A673 (cell line): ENCODE results near the gene EEPD1.

Experiments used
- CTCF ChIP-seq: fragments of 300-800, 200-600 bp; sonication (generic); conservative IDR thresholded peaks from 2 replicates; pipeline ENCODE4 v1.5.1; 2017; ENCODE audit warnings: low read depth, mild to moderate bottlenecking, antibody characterized with exemption, low read length, moderate library complexity, mixed read lengths
- EZH2 ChIP-seq: fragments of 200-600 bp; sonication (generic); IDR thresholded peaks from 2 replicates; pipeline ENCODE4 v1.6.1; 2017; ENCODE audit warnings: borderline replicate concordance, low read depth, mild to moderate bottlenecking, mixed read lengths, antibody characterized with exemption, low read length; ENCODE audit not compliant: poor library complexity, severe bottlenecking

GRCh38 chr7:36109013-36109627 lies 43.9 kb upstream of the EEPD1 start:
- TF ChIP-seq CTCF (no peak), EZH2 (no peak)
